Transverse colon (tissue), 4 donors: ENCODE data around the gene PDGFD.

ENCODE experiments used
- EP300 ChIP-seq: sonication (generic); formaldehyde crosslinking; IDR thresholded peaks from one replicate; pipeline ENCODE4 v1.6.1; 2017; ENCODE audit warnings: antibody characterized with exemption, low read depth
- POLR2A ChIP-seq: fragments of 450-650 bp; IDR thresholded peaks from one replicate; pipeline ENCODE4 v1.6.1; 2016; ENCODE audit warnings: antibody characterized with exemption, mild to moderate bottlenecking, moderate library complexity
- POLR2AphosphoS5 ChIP-seq, 3 donors: sonication (generic); formaldehyde crosslinking; IDR thresholded peaks; one replicate each; pipeline ENCODE4 v1.6.1; 2016; ENCODE audit warnings: antibody characterized with exemption in 3 of 3
- TF ChIP-seq, protein P1 (sequence below), 5 experiments: fragments of 200-600 bp in 3 of 5; fragments of 450-650 bp in 2 of 5; sonication (generic) in 3 of 5; IDR thresholded peaks; 1 replicate in 2 of 5; 2 replicates in 3 of 5; pipeline ENCODE4 v1.5.1; 2016 to 2017; ENCODE audit warnings: antibody characterized with exemption in 5 of 5, inconsistent platforms in 3 of 5, mild to moderate bottlenecking in 2 of 5, moderate library complexity in 1 of 5

DNA sequence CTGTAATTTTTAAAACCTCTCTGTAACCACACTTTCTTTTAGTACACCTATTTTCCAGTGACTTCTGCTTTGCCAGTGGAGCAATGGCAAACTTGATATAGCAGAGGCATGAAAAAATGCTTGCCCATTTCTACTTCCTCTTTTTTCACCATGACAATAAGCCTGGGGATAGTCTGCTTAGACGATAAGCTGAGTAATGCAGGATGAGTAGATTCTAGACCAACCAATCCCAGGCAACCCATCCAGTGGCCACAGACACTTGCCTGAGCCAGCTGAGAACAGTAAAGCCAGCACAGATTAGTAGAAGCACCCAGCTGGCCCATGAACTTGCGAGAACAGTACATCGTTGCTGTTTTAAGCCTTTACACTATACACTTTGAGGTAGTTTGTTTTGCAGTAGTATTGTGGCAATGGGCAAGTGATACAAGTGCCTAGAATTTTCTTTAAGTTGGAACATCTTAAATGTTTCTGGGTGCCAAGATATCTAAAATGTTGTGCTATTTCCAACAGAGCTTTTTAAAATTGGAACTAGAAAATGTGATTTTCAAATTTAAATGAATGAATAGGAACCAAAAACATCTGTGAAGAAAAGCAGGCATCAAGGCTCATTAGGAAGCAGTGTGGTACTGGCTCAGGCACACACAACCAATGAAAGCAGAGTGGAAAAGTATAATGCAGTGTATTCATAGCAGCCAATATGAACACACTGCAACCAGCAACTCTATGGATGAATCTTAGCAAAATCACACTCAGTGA lies 89.8 kb downstream of the PDGFD start:
- TF ChIP-seq, protein P1, sequence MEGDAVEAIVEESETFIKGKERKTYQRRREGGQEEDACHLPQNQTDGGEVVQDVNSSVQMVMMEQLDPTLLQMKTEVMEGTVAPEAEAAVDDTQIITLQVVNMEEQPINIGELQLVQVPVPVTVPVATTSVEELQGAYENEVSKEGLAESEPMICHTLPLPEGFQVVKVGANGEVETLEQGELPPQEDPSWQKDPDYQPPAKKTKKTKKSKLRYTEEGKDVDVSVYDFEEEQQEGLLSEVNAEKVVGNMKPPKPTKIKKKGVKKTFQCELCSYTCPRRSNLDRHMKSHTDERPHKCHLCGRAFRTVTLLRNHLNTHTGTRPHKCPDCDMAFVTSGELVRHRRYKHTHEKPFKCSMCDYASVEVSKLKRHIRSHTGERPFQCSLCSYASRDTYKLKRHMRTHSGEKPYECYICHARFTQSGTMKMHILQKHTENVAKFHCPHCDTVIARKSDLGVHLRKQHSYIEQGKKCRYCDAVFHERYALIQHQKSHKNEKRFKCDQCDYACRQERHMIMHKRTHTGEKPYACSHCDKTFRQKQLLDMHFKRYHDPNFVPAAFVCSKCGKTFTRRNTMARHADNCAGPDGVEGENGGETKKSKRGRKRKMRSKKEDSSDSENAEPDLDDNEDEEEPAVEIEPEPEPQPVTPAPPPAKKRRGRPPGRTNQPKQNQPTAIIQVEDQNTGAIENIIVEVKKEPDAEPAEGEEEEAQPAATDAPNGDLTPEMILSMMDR (IDR thresholded peaks at IDR 0.05), result no peak
- TF ChIP-seq EP300 (no peak), POLR2A (no peak), POLR2AphosphoS5 (IDR thresholded peaks at IDR 0.05) (no peak)
